Measurements from ENCODE around the gene OTUD4.

GRCh38 chr4:145195167-145195952, 15.0 kb upstream of the OTUD4 start:
- TF ChIP-seq CTCF (IDR thresholded peaks at IDR 0.05; ENCODE audit: insufficient read depth, low read depth, low read length), result no peak
- no peak for TF ChIP-seq EZH2 (IDR thresholded peaks at IDR 0.05; ENCODE audit: insufficient read depth, low read length)
